ENCODE results near the gene MON2.
"Not testable (repeated sequence)": the region's sequence is repeated elsewhere in the genome, so short reads cannot be mapped to it uniquely, and the experiment has no call there.

The MON2 gene

DNA sequence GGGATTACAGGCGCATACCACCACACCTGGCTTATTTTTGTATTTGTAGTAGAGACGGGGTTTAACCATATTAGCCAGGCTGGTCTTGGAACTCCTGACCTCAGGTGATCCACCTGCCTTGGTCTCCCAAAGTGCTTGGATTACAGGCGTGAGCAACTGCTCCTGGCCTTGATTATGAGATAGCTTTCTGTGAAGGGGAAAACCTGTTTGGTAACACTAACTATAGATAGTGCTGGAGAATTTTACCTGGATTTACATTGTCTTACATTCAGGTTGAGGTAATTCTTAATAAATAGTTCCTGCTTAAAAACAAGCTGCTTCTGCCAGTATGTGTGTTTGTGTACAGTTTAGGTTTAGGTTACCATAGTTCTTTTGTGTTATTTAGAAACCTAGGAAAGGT, 77.1 kb downstream of the MON2 start:
- DNase-seq (ENCODE audit: low spot score): no peak

GRCh38 chr12:62552906-62553556, 86.4 kb downstream of the MON2 start:
- DNase-seq (ENCODE audit: low spot score): no peak

GRCh38 chr12:62559366-62559765, 92.7 kb downstream of the MON2 start:
- not testable (repeated sequence) for DNase-seq (ENCODE audit: low spot score)

GRCh38 chr12:62562846-62563245, 96.2 kb downstream of the MON2 start:
- no peak for DNase-seq (ENCODE audit: low spot score)

DNA sequence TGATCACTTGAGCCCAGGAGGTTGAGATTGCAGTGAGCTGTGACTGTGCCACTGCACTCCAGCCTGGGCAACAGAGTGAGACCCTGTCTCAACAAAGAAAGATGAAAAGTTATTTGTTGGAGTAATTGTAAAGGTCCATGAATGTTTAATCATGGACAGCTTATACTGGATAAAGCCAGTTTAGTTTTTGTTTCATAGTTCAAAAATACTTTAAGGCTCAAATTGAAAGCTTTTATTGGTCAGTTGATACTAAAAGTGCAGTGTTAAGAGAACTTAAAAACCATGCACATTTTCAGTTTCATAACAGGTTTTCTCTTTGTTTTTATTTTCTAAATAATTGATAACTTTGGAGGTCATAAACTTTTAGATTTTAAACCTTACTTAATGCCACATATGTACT, 108.4 kb downstream of the MON2 start:
- DNase-seq (ENCODE audit: low spot score): no peak

DNA sequence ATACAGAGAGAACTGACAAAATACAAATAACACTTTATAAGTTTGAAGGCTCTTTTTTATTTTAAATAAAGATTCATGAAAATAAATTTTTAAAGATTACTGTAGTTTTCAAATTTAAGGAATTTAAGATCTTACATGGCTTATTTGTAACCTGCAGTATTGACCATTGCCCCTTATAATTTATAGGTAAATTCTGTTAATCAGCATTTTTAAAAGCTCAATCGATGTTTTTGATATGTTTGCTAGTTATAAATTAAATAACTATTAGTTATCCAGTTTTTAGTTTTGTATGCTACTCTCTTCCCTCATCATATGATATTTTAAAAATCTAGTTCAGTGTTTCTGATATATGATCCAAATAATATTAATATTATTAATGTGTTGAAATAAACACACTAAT, 109.9 kb downstream of the MON2 start:
- no peak for DNase-seq (ENCODE audit: low spot score)

DNA sequence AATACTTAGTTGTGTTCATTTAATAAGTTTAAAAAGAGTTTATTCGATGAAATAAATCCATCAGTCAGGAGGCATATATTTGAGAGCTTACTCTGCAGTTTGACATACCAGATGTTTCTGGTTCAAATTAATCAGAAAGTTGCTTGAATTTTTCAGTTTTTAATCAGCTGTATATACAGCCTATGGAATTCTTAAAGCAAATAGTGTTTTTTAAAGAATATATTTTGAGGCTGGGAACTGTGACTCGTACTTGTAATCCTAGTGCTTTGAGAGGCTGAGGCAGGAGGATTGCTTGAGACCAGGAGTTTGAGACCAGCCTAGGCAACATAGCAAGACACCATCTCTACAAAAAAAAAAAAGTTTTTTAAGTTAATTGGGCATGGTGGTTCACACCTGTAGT, 112.1 kb downstream of the MON2 start:
- no peak for DNase-seq (ENCODE audit: low spot score)

- DNase-seq (ENCODE audit: low spot score): peak; percentile 62
Measured at GRCh38 chr12:62581288-62582064, 114.8 kb downstream of the MON2 start.

GRCh38 chr12:62582065-62582366, 115.4 kb downstream of the MON2 start:
- no peak for DNase-seq (ENCODE audit: low spot score)

- DNase-seq (ENCODE audit: low spot score): no peak
Measured at GRCh38 chr12:62584619-62585018, 118.0 kb downstream of the MON2 start.

GRCh38 chr12:62586850-62587249, 120.2 kb downstream of the MON2 start:
- no peak for DNase-seq (ENCODE audit: low spot score)

DNA sequence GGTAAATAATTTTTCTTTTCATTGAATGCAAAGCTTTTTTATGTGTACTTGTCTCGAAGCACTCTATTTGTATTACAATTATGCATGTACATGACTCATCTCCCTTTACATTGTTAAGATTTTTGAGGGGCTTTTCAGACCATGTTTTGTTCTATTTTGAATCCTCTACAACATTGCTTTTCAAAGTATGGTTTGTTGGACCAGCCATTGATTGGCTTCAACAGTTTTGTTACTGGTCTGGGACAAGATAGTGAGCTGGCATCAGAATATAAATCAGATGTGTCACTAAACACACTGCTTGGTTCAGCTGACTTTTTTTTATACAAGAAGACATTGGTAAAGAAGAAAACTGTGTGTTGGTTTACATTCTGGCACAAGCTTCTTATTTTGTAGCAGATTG, 122.3 kb downstream of the MON2 start:
- DNase-seq (ENCODE audit: low spot score): no peak

GRCh38 chr12:62597253-62597652, 130.6 kb downstream of the MON2 start:
- no peak for DNase-seq (ENCODE audit: low spot score)

DNA sequence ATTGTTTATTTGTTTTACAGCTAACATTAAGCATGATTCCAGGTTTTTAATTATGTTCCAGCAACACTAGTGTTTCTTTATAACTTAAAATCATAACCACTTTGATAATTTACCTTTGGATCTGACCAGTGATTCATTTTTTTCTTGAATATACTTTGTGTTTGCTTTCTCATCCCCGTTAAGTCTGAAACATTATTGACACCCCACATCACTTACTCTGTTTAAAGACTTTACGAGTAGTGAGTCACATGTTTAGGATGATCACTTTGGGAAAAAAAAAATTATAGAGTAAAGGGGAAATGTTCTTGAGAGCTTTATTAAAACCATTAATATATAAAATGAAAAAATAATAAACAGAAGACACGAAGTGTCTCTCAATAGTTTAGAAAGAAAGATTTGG, 132.2 kb downstream of the MON2 start:
- no peak for DNase-seq (ENCODE audit: low spot score)

GRCh38 chr12:62599854-62600437, 133.3 kb downstream of the MON2 start:
- DNase-seq (ENCODE audit: low spot score): no peak

- DNase-seq (ENCODE audit: low spot score): no peak
Measured at GRCh38 chr12:62601765-62602164, 135.1 kb downstream of the MON2 start.

GRCh38 chr12:62602255-62603060, 135.8 kb downstream of the MON2 start:
- DNase-seq (ENCODE audit: low spot score): peak; percentile 71

DNA sequence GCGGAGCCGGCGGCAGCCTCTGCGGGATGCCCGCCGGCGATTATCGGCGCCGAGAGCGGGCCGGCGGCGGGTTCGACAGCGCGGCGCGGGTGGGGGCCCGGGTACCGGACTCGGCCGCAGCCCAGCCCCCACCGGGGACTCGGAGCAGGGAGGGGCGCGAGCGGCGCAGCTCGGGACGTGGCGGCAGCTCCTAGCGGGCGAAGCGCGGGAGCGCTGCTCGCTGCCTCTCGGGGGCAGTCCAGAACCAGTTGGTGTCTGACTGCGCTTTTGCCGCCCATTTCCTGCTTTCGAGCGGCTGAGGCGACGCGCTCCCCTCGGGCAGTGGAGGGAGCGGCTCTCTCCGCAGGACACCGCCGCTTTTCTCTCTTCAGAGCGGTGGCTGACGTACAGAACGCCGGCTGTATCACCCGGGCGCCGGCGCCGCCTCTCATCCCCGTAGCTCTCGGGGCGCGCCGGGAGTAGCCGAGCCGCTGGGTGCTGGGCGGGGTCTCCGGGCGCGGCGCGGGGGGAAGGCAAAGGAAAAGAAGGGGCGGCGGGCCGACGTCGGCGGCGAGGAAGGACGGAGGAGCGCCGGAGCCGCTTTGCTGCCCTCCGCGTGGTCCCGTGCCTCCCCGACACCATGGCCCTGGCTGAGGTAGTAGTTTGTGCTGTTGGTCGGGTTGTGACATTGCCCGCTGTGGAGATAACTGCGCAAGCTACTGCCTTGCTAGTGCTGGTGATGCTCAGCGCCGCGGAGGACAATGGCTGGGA, 136.6 kb downstream of the MON2 start:
- DNase-seq (ENCODE audit: low spot score): peak; percentile 70

DNA sequence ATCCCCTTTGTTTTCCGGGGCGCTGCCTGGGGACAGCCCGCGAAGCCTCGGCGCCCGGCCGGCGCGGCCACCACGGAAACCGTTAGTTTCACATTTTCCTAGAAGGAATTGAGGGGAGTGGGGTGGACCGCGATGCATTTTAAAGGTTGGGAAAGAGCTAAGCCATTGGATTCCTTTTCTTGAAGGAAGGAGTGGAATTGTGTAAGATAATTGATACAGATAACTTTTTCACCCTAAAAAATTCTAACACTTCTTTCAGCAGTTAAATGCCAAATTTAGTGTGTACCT, 137.1 kb downstream of the MON2 start:
- DNase-seq (ENCODE audit: low spot score): no peak

- no peak for DNase-seq (ENCODE audit: low spot score)
Measured at GRCh38 chr12:62604373-62604772, 137.7 kb downstream of the MON2 start.

DNA sequence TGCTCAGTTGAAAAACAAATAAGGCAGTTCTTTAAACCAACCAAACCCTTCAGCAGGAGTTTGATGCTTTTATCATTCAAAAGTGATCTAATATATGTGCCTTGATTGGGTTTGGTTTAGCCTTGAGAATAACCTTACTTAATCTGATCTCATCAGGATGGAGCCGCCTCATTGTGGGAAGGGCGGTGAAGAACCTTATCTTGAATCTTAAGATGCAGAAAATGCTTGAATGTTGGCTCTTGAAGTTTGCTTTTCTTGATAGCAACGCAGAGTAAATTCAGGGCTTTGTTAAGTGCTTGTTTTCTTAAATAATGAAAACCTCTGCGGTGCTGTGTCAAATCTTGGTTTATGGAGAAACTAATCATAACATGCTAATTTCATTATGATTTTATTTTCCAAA, 138.2 kb downstream of the MON2 start:
- DNase-seq (ENCODE audit: low spot score): no peak

- no peak for DNase-seq (ENCODE audit: low spot score)
Measured at GRCh38 chr12:62605981-62606380, 139.4 kb downstream of the MON2 start.
